Measurements from ENCODE around the gene LTBP2. TPM values are rescaled to one million over a fixed set of nuclear protein-coding genes. Genes with fewer than 3 reads are reported as not detected.

LTBP2 gene
- total RNA-seq, 1 experiment from 2014 or later = 1.5 TPM

GRCh38 chr14:74482571-74482970 is 129.5 kb downstream of the LTBP2 start:
- Histone ChIP-seq H3K27me3 (ENCODE audit: insufficient read depth, low read length) (no peaks in the 10 kb centered on the region), H3K9ac (ENCODE audit: low read length) (no peak overlapping the region), H2AFZ (ENCODE audit: low read depth, low read length, poor library complexity, severe bottlenecking) (no peak overlapping the region), H3K9me3 (ENCODE audit: control insufficient read depth in 1 of 2, insufficient read depth in 1 of 2, low read depth in 1 of 2, low read length in 2 of 2) (no peaks in the 10 kb centered on the region), H3K4me2 (ENCODE audit: low read length) (no peak overlapping the region), H3K9me2 (ENCODE audit: insufficient read depth) (no peaks in the 10 kb centered on the region), H3K4me3 (replicated peaks in 1 of 2; ENCODE audit: low read depth in 1 of 2, low read length in 2 of 2) (no peak overlapping the region), H3K4me1 (ENCODE audit: control insufficient read depth in 1 of 2, insufficient read depth in 2 of 2, low read length in 2 of 2) (peaks cover 15 to 16% of the 10 kb centered on the region in 2 experiments), H4K20me1 (ENCODE audit: insufficient read depth) (no peaks in the 10 kb centered on the region), H3K27ac (ENCODE audit: low read depth, low read length) (no peak overlapping the region), H3K79me2 (ENCODE audit: insufficient read depth, low read length) (no peaks in the 10 kb centered on the region), H3K36me3 (ENCODE audit: control insufficient read depth in 1 of 2, insufficient read depth in 2 of 2, low read length in 2 of 2) (peaks cover 0 to 24% of the 10 kb centered on the region in 2 experiments; a peak in 2 of 4 replicates)
- CTCF ChIA-PET = no interaction called here
- intact Hi-C loops (cut with micrococcal nuclease) = no loop called here
- no TSS peak for BruUV-seq (replicated peaks)
- POLR2A ChIA-PET = no interaction called here
- DNase-seq (ENCODE audit: low read depth, low spot score) = no peak
- RAD21 ChIA-PET (ENCODE audit: low non-redundant PET in 1 of 2, low total read pairs in 2 of 2, uncharacterized antibody in 2 of 2, unreplicated experiment in 2 of 2) = no interaction called here
- TF ChIP-seq SIN3A (IDR thresholded peaks at IDR 0.05; ENCODE audit: low read depth) (no peak), ELF1 (IDR thresholded peaks at IDR 0.05; ENCODE audit: borderline replicate concordance, low read depth) (no peak), TCF7L2 (IDR thresholded peaks at IDR 0.05; ENCODE audit: borderline replicate concordance, extremely low read depth, insufficient read depth, insufficient read length) (no peak), CEBPB (IDR thresholded peaks at IDR 0.05; ENCODE audit: low read depth) (no peak), JUND (IDR thresholded peaks at IDR 0.05) (no peak), RAD21 (IDR thresholded peaks at IDR 0.05; ENCODE audit: low read depth) (no peak), CBX3 (IDR thresholded peaks at IDR 0.05; ENCODE audit: low read depth) (no peak), SP1 (IDR thresholded peaks at IDR 0.05; ENCODE audit: low read depth) (no peak), ZNF274 (IDR thresholded peaks at IDR 0.05; ENCODE audit: low read depth, low read length) (no peak), MAX (IDR thresholded peaks at IDR 0.05) (no peak), SRF (IDR thresholded peaks at IDR 0.05; ENCODE audit: low read depth) (no peak), ATF3 (IDR thresholded peaks at IDR 0.05) (no peak), EZH2phosphoT487 (IDR thresholded peaks at IDR 0.05; ENCODE audit: borderline replicate concordance) (no peak), YY1 (IDR thresholded peaks at IDR 0.05; ENCODE audit: extremely low read depth, insufficient replicate concordance, low read depth, low read length) (no peak), CTCF (IDR thresholded peaks at IDR 0.05 in 2 of 3, conservative IDR thresholded peaks at IDR 0.05 in 1 of 3; ENCODE audit: borderline replicate concordance in 1 of 3, insufficient read depth in 1 of 3, low read depth in 2 of 3, low read length in 2 of 3) (no peak), ZFX (IDR thresholded peaks at IDR 0.05) (no peak), POLR2A (IDR thresholded peaks at IDR 0.05; ENCODE audit: borderline replicate concordance, extremely low read depth, insufficient read depth, insufficient read length) (no peak), FOSL1 (IDR thresholded peaks at IDR 0.05; ENCODE audit: low read depth) (no peak)
- TF ChIP-seq, protein P1, sequence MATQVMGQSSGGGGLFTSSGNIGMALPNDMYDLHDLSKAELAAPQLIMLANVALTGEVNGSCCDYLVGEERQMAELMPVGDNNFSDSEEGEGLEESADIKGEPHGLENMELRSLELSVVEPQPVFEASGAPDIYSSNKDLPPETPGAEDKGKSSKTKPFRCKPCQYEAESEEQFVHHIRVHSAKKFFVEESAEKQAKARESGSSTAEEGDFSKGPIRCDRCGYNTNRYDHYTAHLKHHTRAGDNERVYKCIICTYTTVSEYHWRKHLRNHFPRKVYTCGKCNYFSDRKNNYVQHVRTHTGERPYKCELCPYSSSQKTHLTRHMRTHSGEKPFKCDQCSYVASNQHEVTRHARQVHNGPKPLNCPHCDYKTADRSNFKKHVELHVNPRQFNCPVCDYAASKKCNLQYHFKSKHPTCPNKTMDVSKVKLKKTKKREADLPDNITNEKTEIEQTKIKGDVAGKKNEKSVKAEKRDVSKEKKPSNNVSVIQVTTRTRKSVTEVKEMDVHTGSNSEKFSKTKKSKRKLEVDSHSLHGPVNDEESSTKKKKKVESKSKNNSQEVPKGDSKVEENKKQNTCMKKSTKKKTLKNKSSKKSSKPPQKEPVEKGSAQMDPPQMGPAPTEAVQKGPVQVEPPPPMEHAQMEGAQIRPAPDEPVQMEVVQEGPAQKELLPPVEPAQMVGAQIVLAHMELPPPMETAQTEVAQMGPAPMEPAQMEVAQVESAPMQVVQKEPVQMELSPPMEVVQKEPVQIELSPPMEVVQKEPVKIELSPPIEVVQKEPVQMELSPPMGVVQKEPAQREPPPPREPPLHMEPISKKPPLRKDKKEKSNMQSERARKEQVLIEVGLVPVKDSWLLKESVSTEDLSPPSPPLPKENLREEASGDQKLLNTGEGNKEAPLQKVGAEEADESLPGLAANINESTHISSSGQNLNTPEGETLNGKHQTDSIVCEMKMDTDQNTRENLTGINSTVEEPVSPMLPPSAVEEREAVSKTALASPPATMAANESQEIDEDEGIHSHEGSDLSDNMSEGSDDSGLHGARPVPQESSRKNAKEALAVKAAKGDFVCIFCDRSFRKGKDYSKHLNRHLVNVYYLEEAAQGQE (IDR thresholded peaks at IDR 0.05; ENCODE audit: low read depth) = no peak
- no peak for ATAC-seq
